CD4-positive, alpha-beta T cell (primary cell): Measurements from ENCODE around the gene PKD2. TPM values are rescaled to one million over a fixed set of nuclear protein-coding genes. Genes with fewer than 3 reads are reported as not detected.
"Not testable (repeated sequence)": the region's sequence is repeated elsewhere in the genome, so short reads cannot be mapped to it uniquely, and the experiment has no call there.

ENCODE experiments used
- ATAC-seq: fragments of 200-7000 bp; cut with Tn5 transposase; one replicate; pipeline ENCODE4 v1.10.0; 2022; ENCODE audit warnings: mild to moderate bottlenecking; ENCODE audit not compliant: poor library complexity
- CTCF ChIA-PET: fragments of 350-600 bp; sonication (Branson Sonifier 250); formaldehyde crosslinking; loops from one replicate; lab custom pipeline; 2021; ENCODE audit warnings: antibody characterized with exemption, inconsistent platforms; lab: Charles Lee
- POLR2A ChIA-PET: fragments of 350-600 bp; sonication (Branson Sonifier 250); formaldehyde crosslinking; loops from one replicate; lab custom pipeline; 2021; ENCODE audit warnings: antibody characterized with exemption, inconsistent platforms; lab: Charles Lee
- DNase-seq, 14 experiments: peaks; one replicate each; pipeline ENCODE4 v3.0.0-alpha.2; 2013 to 2020; ENCODE audit warnings: mixed read lengths in 2 of 14
- H3K27ac ChIP-seq, 2 donors: one replicate each; pipeline versions ENCODE4 v1.5.1 to v1.7.0; 2013; ENCODE audit warnings: low read length in 2 of 2, low read depth in 1 of 2, mild to moderate bottlenecking in 1 of 2
- H3K27me3 ChIP-seq, 2 experiments: 1 replicate in 1 of 2; 2 replicates in 1 of 2; pipeline versions ENCODE4 v1.6.1 to v1.7.0; 2013; ENCODE audit warnings: low read length in 2 of 2, control low read depth in 1 of 2, mild to moderate bottlenecking in 1 of 2, moderate library complexity in 1 of 2; ENCODE audit not compliant: insufficient read depth in 2 of 2, control insufficient read depth in 1 of 2
- H3K36me3 ChIP-seq: one replicate; pipeline ENCODE4 v1.6.1; 2013; ENCODE audit warnings: low read length, control low read depth; ENCODE audit not compliant: insufficient read depth
- H3K4me1 ChIP-seq: one replicate; pipeline ENCODE4 v1.6.1; 2013; ENCODE audit warnings: low read length, control low read depth; ENCODE audit not compliant: insufficient read depth
- H3K4me3 ChIP-seq: one replicate; pipeline ENCODE4 v1.5.1; 2013; ENCODE audit warnings: mild to moderate bottlenecking, low read length, moderate library complexity
- H3K9me3 ChIP-seq, 2 experiments: 1 replicate in 1 of 2; 2 replicates in 1 of 2; pipeline versions ENCODE4 v1.6.1 to v1.7.0; 2013; ENCODE audit warnings: low read length in 2 of 2, mild to moderate bottlenecking in 2 of 2, control low read depth in 1 of 2, moderate library complexity in 1 of 2; ENCODE audit not compliant: control insufficient read depth in 1 of 2, insufficient read depth in 1 of 2
- H3K27ac Mint-ChIP-seq: one replicate; pipeline ENCODE4 v1.8.0; 2020; ENCODE audit warnings: mixed read lengths
- H3K27me3 Mint-ChIP-seq: one replicate; pipeline ENCODE4 v1.8.0; 2021; ENCODE audit warnings: mixed read lengths
- H3K36me3 Mint-ChIP-seq: one replicate; pipeline ENCODE4 v1.8.0; 2021; ENCODE audit warnings: low read depth, mixed read lengths
- H3K4me1 Mint-ChIP-seq: one replicate; pipeline ENCODE4 v1.8.0; 2021; ENCODE audit warnings: low read depth, mixed read lengths
- H3K4me3 Mint-ChIP-seq: one replicate; pipeline ENCODE4 v1.8.0; 2020; ENCODE audit warnings: mild to moderate bottlenecking, mixed read lengths
- H3K9me3 Mint-ChIP-seq: one replicate; pipeline ENCODE4 v1.8.0; 2020; ENCODE audit warnings: mixed read lengths
- CTCF ChIP-seq: fragments of 200-600 bp; IDR thresholded peaks from one replicate; pipeline ENCODE4 v1.8.0; 2022; ENCODE audit warnings: antibody characterized with exemption, mild to moderate bottlenecking
- intact Hi-C, 2 experiments: fragments of 100-400 bp; cut with DNase I in 1 of 2; cut with micrococcal nuclease in 1 of 2; formaldehyde crosslinking; loops; one replicate each; pipeline versions ENCODE4 v1.15.1 to v1.9.0; 2023 to 2025; cut with DNase I, micrococcal nuclease
- total RNA-seq, 174 experiments: library from RNA in 2 of 174; stranded (reverse) in 2 of 174; gene quantifications; one replicate each; pipeline ENCODE4 v1.2.3 and lab custom pipeline; 2021 to 2026

Gene PKD2
- total RNA-seq, 2 experiments from 2014 or later = 4.1 to 4.3 TPM

- Histone ChIP-seq H3K9me3 (peaks cover 0 to 16% of the 10 kb centered on the region in 2 experiments), H3K27me3 (no peaks in the 10 kb centered on the region), H3K36me3 (peaks cover 7% of the 10 kb centered on the region), H3K4me1 (no peaks in the 10 kb centered on the region), H3K4me3 (no peak overlapping the region), H3K27ac (no peak overlapping the region)
- no peak for TF ChIP-seq CTCF
- Mint-ChIP-seq H3K4me1 (no peaks in the 10 kb centered on the region), H3K4me3 (no peak overlapping the region), H3K36me3 (peaks cover 44% of the 10 kb centered on the region), H3K27me3 (no peaks in the 10 kb centered on the region), H3K27ac (no peak overlapping the region), H3K9me3 (peaks cover 8% of the 10 kb centered on the region)
- intact Hi-C loops = no loop called here
- POLR2A ChIA-PET = no interaction called here
- CTCF ChIA-PET = interaction anchor here (0.5 to 1.0 kb wide), 2 partner anchors 11 to 49 kb away, joined by 3 read pairs; no protein-coding TSS in a partner anchor
- DNase-seq (no peak), ATAC-seq (no peak)
Observed at GRCh38 chr4:88022289-88022688, 14.9 kb downstream of the PKD2 start.

- H3K27me3 Mint-ChIP-seq, CTCF ChIA-PET, H3K27me3 ChIP-seq, ATAC-seq, H3K4me3 ChIP-seq, H3K4me1 Mint-ChIP-seq, H3K27ac Mint-ChIP-seq, POLR2A ChIA-PET, H3K4me1 ChIP-seq, H3K4me3 Mint-ChIP-seq, DNase-seq, H3K9me3 Mint-ChIP-seq, H3K36me3 ChIP-seq, intact Hi-C loops, H3K27ac ChIP-seq: not testable (repeated sequence)
- peaks cover 0 to 16% of the 10 kb centered on the region in 2 experiments for H3K9me3 ChIP-seq
- H3K36me3 Mint-ChIP-seq = peaks cover 37% of the 10 kb centered on the region
Observed at GRCh38 chr4:88025868-88026661, 18.6 kb downstream of the PKD2 start.

GRCh38 chr4:88027611-88028608 lies 20.5 kb downstream of the PKD2 start:
- no peak for DNase-seq
- Mint-ChIP-seq H3K4me3 (no peak overlapping the region), H3K27me3 (no peaks in the 10 kb centered on the region), H3K27ac (no peak overlapping the region), H3K9me3 (peaks cover 8% of the 10 kb centered on the region), H3K4me1 (no peaks in the 10 kb centered on the region), H3K36me3 (peaks cover 24% of the 10 kb centered on the region)
- H3K27me3 ChIP-seq = no peaks in the 10 kb centered on the region
- peaks cover 0 to 16% of the 10 kb centered on the region in 2 experiments for H3K9me3 ChIP-seq
- intact Hi-C loops = no loop called here
- ChIA-PET POLR2A (no interaction called here), CTCF (no interaction called here)
- no peaks in the 10 kb centered on the region for H3K4me1 ChIP-seq
- H3K4me3 ChIP-seq = no peak overlapping the region
- ATAC-seq = no peak
- H3K27ac ChIP-seq = no peak overlapping the region
- peaks cover 3% of the 10 kb centered on the region for H3K36me3 ChIP-seq
- no peak for TF ChIP-seq CTCF
